Activated CD4-positive, alpha-beta T cell treated with anti-CD3 and anti-CD28 coated beads, Interleukin-10, Interleukin-2, amounts not matched to agents 100 ng/mL and 50 ng/mL, durations not matched to agents 16 hours and 8 hours (primary cell): ENCODE data around the gene TMEM131.
A peak's percentile ranks its signal among the peaks of the same experiment; 100 is the strongest.
"Not testable (repeated sequence)": the region's sequence is repeated elsewhere in the genome, so short reads cannot be mapped to it uniquely, and the experiment has no call there.

Source experiments
- DNase-seq: peaks from one replicate; pipeline ENCODE4 v3.0.0-alpha.2; 2020

TMEM131 gene

GRCh38 chr2:97718051-97718882, 277.5 kb downstream of the TMEM131 start:
- DNase-seq: peak; percentile 88

DNA sequence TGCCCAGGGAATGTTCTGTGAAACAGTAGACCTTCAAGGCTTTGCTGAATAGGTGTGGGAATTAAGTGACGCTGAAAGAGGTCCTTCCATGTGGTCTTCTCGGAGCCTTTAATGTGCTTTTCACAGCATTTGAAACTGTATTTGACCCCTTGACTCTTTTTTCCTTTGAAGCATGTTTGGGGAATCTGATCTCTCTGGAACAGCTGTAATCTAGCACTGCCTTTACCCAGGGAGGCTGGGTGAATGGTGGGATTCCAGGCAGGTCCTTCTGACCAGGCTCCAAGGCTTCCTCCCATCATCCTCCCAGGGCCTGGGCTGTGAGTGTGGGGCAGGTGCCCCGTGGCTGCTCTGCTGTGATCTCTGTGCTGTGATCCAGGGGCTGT, 278.1 kb downstream of the TMEM131 start:
- DNase-seq: no peak

GRCh38 chr2:97716695-97717612, 278.8 kb downstream of the TMEM131 start:
- DNase-seq: no peak

- no peak for DNase-seq
These were observed 279.6 kb downstream of the TMEM131 start for GRCh38 chr2:97715951-97716694.

- no peak for DNase-seq
These were observed 280.6 kb downstream of the TMEM131 start for GRCh38 chr2:97714950-97715652.

GRCh38 chr2:97714084-97714949, 281.4 kb downstream of the TMEM131 start:
- DNase-seq: peak; percentile 56

DNA sequence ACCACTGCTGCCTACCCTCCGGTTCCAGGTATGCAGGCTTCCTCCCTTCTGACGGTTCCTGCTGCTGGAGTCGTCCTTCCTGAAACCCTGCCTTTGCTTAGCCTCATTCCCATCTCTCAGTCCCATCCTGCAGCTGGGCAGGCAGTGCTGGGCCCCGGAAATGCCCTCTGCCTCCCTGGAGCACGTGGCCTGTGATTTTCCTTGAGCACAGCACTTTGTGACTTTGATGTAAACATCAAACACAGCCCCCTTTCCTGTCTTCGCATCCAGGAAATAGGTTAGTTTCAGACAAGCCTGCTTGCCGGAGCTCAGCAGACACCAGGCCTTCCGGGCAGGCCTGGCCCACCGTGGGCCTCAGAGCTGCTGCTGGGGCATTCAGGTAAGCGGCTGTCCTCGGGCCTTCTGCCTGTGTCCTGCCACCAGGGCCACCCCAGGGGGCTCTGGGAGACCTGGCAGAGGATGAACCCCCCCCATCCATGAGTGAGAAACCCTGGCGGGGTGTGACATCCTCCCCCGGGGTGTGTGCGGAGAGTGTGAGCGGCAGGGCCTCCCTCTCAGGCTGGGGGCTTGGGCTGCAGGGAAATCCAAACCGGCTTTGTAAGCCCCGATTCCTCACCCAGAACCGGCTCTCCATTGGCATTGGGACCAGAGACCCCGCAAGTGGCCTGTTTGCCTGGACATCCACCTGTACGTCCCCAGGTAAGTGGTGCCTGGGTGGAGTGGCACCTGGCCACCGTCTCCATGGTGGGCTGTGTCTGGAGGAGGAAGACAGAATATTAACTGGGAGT, 282.3 kb downstream of the TMEM131 start, which contains the start of gene ZAP70:
TSS of gene ZAP70 (plus strand) at position 281 of the 788 bp plus-strand sequence. CDS start 10,461 bp downstream, outside the sequence.
- DNase-seq: peak; percentile 85

- DNase-seq: peak; percentile 49
These were observed 283.0 kb downstream of the TMEM131 start for GRCh38 chr2:97712693-97713295.

DNA sequence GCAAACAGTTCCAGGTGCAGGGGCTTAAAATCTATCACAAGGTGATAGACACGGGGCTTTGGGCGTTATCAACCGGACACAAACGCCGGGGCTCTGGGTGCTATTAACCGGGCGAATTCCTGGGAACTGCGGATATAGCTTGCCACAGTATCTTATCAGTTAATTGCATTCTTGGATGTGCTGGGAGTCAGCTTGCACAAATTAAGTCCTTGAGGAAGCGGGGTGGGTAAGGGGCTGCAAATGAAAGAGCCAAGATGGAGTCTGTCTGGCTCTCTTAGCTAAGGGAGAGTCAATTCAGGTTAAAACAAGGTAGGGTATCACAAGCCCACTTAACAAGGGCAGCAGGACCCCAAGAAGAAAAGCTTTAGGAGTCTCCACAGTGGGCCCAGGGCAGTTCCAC, 283.6 kb downstream of the TMEM131 start:
- DNase-seq: not testable (repeated sequence)

DNA sequence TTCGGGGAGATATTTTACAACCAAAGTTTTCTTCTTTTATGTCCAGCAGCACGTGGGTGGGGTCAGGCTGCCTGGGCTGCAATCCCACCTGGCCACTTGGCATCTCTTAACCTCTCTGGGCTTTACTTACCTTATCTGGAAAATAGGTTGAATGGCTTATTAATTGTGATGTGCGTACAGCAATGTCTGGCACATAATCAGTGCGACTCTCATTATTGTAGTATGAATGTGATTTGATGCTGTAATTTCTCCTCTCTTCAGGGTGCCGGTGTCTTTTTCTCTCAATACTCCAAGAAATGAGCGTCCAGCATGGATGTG, 284.4 kb downstream of the TMEM131 start:
- no peak for DNase-seq

- no peak for DNase-seq
These were observed 287.1 kb downstream of the TMEM131 start for GRCh38 chr2:97708608-97709007.

GRCh38 chr2:97708048-97708380, 287.7 kb downstream of the TMEM131 start:
- DNase-seq: no peak

- DNase-seq: no peak
These were observed 288.2 kb downstream of the TMEM131 start for GRCh38 chr2:97707362-97708047.

DNA sequence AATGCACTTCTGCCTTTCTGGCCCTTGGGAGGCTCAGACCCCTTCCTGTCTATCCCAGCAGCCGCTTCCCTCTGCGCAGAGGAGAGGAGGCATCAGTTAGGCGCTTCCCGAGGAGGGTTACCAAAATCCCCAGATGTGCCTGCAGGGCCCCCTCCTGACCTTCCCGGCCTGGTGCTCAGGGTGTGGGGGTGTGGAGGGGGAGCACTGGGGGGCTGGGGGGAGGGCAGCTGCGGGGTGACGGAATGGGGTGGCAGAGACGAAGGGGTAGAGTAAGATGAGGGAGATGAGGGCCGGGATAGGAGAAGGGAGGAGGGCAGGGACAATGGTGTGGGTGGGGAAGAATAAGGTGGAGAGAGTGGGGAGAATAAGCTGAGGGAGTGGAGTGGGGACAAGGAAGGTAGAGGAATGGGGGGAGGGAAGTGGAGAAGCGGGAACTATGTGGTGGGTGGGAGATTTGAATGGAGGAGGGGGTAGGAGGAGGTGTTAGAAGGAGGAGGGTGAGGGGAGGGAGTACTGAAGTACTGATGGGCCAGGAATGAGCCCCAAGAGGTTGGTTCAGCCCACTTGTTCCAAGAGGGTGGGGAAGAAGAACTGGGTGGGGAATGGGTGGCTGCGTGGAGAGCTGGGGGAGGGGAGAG, 288.9 kb downstream of the TMEM131 start:
- no peak for DNase-seq
